Eye (tissue), 1 donor: ENCODE results near the gene PPP2R1A.
"Not testable (repeated sequence)": the region's sequence is repeated elsewhere in the genome, so short reads cannot be mapped to it uniquely, and the experiment has no call there.

Source experiments
- DNase-seq: peaks from one replicate; pipeline ENCODE4 v3.0.0-alpha.2; 2015

Gene PPP2R1A

DNA sequence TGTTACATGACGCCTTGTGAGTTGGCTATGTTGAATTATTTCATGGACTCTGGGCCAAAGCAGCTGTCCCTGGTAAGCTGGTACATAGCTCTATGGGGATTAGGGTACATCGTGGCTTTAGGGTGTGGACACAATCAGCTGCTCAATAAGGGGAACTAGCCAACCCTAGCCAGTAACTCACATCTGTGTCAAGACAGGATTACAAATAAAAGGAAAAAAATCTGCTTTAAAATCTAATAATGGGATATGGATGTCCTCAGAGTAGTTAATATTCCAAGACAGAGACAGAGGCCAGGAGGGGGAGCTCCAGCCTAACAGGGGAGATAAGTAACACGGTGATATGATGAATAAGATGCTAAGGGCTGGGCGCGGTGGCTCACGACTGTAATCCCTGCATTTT is 58.4 kb downstream of the PPP2R1A start:
- DNase-seq = peak; percentile 54

DNA sequence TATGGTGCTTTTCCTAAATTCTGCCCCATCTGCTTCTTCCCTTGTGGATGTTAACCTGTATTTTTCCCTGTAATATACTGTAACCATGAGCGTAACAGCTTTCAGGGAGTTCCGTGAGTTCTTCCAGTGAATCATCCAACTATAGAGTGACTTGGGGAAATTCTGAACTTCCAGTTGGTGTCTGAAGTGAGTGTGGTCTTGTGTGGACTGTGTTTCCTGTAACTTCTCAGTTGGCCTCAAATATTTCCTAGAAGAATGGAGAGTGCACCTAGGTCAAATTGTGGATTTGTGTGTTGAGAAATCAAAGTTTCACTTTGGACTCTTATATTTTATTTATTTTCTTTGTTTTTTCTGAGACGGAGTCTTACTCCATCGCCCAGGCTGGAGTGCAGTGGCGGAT is 68.6 kb downstream of the PPP2R1A start:
- no peak for DNase-seq

DNA sequence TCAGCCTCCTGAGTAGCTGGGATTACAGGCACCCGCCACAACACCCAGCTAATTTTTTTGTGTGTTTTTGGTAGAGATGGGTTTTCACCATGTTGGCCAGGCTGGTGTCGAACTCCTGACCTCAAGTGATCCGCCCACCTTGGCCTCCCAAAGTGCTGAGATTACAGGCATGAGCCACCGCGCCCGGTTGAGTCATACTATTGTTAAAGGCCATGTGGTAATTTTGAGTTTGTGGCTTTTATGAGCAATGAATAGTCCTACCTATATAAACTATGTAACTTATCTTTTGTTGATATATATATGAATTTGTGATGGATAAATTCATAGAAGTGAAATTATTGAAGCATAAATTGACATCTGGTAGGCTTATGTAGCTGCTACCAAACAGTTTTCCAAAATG is 75.7 kb downstream of the PPP2R1A start:
- not testable (repeated sequence) for DNase-seq

DNA sequence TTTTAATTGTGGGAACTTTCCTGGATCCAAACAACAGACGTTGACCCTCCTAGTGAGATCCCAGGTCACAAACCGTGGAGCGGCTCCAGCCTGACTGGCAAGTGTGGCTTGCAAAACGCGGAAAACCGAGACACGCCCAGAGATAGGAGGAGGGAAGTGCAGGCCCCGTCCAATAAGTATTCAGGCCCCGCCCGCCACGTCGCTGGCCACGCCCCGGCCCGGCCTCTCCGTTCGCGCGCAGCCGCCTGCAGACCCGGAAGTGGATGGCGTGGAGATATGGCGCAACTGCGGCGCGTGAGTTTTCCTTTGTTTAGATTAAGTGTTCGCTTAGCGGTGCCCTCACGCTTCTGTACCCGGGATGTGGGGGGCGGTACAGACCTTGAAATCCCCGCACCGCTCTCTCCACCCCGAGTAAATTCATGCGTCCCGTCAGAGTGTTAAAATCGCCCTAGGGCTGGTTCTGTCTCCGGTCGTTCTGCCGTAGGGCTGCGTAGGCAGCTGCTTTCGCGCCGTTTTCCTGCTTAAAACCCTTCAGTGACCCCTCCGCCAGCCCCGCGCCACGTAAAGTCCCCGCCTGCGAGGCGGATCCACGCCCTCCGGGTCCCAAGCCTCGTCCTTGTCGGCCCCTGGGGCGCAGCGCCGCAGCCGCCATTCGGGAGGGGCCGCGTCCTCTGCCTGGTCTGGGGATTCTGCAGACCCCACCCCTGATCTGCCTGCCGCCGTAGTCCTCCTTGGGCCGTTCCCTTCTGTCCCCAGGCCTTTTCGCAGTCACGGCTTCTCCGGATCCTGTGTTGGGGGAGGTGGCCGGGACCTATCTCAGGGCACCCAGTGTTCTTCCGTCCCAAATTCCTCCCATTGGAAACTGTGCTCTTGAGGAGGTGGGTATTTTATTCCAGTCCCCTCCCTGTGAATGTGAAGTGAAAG is 79.7 kb downstream of the PPP2R1A start, which contains the start of gene ZNF766:
Gene ZNF766 (plus strand): TSS at position 250 of the 924 bp plus-strand sequence. CDS start 27 bp downstream, at position 277.
- peak; percentile 98 for DNase-seq

DNA sequence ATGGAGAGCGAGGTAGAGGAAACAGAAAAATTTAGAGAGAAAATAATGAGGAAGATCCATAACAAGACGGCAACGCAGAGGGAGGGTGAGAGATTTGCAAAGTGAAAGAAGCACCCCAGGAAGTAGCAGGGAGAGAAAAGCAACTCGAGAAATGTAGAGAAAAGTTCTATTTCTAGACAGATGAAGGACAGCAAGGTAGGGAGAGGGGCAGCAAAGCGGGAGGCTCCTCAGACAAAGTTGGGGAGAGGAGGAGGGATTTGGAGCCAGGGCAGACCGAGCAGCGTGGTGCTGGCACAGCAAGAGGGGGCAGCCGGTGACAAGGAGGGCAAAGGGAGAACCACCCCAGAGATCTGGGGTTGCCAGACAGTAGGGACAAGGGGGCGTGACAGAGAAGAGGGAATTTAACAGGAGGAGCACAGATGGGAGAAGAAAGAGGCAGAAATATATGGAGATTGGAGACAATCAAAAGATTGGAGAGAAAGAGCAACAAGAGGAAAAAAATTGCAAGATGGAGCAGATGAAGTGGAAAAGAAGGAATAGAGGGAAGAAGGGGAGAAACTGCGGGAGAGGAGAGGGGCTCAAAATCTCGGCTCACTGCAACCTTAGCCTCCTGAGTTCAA is 80.5 kb downstream of the PPP2R1A start:
- no peak for DNase-seq

DNA sequence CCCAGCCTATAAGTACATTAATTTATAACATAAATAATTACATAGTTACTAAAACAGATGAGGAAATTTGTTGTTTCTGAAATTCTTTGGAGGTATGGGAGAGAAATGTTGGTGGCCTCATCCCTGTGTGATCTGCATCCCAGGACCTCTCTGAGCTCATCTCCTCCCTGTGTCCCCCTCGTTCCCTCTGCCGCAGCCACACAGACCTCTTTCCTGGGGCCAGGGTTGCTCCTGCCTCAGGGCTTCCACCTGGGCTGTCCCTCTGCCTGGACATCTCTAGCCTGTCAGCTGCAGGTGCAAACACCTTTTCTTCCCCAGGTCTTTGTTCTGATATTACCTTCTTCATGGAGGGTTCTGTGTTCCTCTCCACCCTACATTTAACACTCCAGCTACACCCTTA is 83.4 kb downstream of the PPP2R1A start:
- DNase-seq = no peak

DNA sequence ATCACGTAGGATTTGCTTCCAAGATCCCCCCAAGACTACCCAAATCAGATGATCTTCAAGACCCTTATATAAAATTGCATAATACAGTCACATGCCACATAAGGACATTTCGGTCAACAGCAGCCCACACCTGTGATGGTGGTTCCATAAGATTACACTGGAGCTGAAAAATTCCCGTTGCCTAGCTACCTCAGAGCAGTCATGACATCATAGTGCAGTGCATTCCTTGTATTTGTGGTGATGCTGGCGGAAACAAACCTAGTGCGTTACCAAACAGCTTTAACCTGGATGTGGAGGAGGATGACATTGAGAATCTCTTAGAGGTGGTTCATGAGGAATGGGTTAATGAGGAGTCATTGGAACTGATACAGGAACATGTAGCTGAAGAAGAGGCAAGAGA is 84.3 kb downstream of the PPP2R1A start:
- DNase-seq = no peak

DNA sequence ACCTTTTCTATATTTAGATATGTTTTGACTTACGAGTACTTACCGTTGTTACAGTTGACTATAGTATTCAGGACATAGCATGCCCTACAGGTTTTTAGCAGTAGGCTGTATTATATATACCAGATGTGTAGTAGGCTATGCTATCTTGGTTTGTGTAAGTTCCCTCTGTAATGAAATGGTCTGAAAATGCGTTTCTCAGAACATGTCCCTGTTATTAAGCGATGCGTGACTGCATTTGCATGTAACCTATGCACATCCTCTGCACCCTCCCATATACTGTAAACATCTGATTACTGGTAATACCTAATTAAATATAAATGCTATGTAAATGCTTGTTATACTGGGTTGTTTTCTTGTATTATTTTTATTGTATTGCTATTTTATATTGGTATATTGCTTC is 86.1 kb downstream of the PPP2R1A start:
- no peak for DNase-seq

DNA sequence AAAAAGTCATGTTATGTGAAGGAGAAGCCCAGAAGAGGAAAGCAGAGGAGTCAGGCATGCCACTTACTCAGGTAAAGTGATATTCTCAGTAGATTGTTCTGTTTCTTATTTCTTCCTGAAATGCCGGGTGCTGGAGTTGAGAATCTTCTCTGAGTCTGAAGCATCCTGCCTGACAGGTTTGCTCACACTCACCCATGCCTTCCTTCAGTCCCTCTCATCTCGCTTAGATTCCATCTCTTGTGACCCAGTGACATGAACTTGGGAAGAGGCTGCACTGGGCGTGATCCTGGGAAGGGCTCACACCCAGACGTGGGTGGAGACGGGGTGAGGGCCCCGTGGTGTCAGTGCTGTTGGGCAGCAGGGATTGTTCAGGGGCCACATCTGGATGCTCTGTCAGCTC is 87.6 kb downstream of the PPP2R1A start:
- no peak for DNase-seq
